Activated effector memory CD4-positive, alpha-beta T cell treated with Interleukin-2 at 50 U/mL for 16 hours (primary cell): ENCODE data around the gene ANKRD62.
"Not testable (repeated sequence)": the region's sequence is repeated elsewhere in the genome, so short reads cannot be mapped to it uniquely, and the experiment has no call there.

Experiments used
- DNase-seq: peaks from one replicate; pipeline ENCODE4 v3.0.0-alpha.2; 2020

ANKRD62 gene

DNA sequence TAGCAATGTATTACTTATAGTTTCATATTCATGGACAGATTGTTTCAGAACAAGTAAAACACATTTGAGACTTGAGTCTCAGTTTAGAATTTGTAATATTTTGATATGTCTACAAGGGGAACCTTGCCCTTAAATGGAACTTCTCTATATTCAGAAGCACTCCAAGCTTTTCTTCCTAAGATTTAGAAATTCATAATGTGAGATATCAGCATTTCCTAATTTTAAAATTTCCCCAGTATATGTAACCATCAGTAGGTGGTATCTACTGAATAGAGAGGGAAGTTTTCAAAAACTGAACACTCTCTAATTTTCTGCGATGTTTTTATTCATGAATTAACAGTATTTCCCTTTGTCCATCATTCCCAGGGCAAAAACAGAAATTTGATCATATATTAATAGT is 7.6 kb downstream of the ANKRD62 start:
- no peak for DNase-seq

DNA sequence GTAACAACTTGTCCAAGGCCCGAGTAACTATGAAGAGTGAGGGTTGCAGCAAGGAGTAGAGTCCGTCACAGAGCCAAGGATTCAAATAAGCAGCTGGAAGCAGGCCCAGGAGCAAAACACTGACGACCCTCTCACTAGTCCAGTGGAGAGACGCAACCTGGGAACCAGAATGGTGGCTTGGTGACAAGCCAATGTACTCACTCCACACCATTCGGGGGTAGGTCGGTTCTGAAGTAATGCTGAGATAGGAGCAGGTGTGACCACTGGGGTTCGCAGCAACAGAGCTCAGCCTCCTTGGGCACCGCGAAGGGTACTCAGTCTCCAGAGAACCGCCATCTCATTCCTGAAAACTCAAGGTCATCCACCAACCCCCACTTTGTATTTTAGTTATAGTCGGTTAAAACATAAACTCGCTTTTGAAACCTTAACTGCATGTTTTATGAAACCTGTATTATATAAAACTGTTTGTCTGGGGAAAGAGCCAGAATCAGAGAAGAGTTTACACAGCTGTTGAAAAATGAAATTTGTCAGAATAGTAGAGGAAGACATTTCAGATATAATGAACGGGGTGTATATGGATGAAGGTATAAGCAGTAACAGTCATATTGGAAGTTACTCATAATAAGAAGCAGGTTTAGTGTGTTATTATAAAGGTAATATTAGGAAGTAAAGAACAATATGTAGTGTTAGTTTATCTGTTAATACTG is 8.6 kb downstream of the ANKRD62 start:
- DNase-seq, result no peak

DNA sequence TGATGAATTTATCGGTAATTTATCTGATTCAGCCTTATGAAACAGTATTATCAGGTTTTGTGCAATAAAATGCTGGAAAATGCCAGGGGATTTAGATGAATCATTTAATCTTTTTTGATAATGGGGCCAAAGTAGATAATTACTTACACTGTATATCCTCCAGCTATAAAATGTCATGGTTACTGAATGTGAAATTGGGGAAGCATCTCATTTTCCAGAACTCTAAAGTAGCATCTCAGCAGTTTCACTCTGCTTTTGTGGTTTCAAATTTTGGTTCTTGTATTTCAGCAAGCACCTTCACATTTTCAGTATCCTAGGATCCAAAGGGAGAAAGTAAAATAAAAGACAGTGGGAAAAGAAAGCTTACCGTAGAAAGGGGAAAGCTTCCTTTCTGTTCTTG is 12.8 kb downstream of the ANKRD62 start:
- no peak for DNase-seq

DNA sequence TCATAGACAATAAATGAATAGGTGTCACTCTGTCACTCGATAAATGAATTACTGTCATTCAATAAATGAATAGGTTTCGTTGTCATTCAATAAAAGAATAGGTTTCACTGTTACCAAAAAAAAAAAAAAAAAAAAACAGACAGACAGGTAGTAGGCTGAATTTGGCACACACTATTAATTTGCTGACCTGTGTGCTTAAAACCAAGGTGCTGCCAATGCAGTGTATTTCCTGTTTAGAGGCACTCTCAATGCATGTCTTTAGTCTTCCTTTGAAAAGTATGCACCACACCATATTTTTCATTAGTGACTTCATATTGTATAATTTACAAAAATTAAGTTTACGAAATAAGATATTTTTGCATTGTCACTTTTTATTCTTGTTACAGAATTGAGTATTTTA is 16.2 kb downstream of the ANKRD62 start:
- DNase-seq, result no peak

DNA sequence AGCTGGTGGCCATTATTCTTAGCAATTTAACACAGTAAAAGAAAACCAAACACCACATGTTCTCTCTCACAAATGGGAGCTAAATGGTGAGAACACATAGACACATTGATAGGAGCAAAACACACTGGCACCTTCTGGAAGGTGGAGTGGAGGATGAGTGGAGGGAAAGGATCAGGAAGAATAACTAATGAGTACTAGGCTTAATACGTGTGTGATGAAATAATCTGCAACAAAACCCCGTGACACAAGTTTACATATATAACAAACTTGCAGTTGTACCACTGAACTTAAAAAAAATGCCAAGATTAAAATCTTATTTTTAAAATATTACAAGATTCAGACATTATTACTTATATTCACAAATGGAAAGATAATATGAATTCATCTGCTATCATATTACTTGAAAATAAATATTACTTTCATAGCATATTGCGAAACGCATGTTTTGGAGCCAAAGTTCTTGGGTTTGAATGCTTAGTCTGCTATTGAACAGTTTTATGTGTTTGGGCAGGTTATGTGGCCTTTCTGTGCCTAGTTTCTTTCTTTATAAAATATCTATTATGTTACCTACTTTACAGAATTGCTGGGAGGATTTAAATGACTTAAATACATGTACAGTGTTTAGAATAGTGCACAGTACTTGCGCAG is 20.5 kb downstream of the ANKRD62 start:
- no peak for DNase-seq

DNA sequence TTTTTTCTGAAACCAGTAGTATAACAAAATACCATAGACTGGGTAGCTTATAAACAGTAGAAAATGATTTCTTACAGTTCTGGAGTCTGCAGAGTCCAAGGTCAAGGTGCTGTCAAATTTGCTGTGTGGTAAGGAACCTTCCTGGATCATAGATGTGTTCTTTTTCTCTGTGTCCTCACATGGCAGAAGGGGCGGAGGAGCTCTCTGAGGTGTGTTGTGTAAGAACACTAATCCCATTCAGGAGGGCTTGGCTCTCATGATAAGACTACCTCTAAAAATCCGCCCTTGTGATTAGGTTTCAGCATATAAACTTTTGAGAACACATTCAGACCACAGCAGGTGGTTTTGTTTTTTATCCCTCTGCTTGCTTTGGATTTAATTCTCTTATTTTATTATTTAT is 25.7 kb downstream of the ANKRD62 start:
- DNase-seq, result no peak

DNA sequence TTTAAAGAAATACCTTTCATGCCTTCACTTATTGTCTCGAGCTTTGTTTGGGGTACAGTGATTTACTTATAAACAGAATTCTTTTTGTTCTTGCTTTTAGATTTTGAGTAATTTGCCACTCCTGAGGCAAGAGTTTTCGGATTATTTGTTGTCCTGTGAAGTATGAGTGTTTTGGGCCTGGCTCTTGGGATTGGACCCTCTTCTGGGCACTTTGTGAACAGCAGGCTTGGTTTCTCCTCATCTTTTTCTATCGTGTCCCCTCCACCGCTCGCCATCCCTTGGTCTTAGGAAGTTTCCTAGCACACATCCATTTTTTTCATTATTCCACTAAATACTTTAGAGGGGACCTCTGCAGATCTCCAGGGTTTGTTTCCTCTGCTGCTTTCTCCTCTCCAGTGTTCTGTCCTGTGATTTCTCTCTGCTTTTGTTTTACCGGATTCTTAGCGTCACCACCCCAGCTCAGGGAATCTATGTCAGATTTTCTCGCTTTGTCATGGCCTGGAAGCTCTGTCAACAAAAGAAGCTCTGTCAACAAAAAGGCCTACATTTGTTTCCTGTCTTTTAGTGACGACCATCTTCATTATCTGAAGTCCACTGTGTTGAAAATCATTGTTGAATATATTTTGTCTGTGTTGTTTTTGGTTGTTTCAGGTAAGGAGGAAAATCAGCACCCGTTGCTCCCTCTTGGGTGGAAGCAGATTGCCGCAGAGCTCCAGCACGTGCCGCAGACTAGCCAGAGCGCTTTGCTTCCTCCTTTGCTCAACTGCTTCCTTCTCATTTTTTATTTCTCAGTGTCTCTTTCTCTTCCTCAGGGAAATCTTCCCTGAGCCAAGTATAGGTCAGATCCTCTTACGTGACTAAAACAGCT is 27.8 kb downstream of the ANKRD62 start:
- no peak for DNase-seq

DNA sequence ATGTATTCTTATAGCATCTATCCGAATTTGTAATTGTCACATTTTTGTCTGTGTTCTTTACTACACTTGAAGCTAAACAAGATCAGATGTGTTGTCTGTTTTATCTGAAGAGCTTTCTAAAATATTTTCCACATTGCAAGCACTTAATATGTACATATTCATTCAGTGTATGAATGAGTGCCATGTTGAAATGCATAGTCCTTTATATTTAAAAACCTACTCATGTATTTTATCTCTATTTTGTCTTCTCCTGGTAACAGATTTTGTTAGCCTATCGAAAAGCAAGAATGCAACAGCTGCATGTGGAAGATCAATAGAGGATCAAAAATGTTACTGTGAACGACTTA is 28.4 kb downstream of the ANKRD62 start:
- DNase-seq, result not testable (repeated sequence)

DNA sequence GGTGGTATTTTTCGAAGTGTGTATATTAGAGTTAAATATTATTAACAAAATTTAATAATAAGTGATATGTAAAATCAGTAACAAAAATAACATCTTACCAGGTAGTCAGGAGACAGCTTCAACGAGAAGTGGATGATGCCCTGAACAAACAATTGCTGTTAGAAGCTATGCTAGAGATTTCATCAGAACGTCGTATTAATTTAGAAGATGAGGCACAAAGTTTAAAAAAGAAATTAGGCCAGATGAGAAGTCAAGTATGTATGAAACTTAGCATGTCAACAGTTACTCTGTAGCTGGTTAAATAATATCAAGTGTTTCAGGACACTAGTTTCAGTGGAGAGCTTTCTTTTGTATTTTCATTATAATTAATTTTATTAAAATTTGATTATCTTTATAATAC is 34.0 kb downstream of the ANKRD62 start:
- DNase-seq, result not testable (repeated sequence)

DNA sequence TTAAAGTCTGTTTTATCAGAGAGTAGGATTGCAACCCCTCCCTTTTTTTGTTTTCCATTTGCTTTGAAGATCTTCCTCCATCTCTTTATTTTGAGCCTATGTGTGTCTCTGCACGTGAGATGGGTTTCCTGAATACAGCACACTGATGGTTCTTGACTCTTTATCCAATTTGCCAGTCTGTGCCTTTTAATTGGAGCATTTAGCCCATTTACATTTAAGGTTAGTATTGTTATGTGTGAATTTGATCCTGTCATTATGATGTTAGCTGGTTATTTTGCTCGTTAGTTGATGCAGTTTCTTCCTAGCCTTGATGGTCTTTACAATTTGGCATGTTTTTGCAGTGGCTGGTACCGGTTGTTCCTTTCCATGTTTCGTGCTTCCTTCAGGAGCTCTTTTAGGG is 45.2 kb downstream of the ANKRD62 start:
- DNase-seq, result not testable (repeated sequence)

DNA sequence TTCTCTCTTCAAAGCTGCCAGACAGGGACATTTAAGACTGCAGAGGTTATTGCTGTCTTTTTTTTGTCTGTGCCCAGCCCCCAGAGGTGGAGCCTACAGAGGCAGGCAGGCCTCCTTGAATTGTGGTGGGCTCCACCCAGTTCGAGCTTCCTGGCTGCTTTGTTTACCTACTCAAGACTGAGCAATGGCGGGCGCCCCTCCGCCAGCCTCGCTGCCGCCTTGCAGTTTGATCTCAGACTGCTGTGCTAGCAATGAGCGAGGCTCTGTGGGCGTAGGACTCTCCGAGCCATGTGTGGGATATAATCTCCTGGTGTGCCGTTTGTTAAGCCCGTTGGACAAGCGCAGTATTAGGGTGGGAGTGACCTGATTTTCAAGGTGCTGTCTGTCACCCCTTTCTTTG is 47.2 kb downstream of the ANKRD62 start:
- not testable (repeated sequence) for DNase-seq

DNA sequence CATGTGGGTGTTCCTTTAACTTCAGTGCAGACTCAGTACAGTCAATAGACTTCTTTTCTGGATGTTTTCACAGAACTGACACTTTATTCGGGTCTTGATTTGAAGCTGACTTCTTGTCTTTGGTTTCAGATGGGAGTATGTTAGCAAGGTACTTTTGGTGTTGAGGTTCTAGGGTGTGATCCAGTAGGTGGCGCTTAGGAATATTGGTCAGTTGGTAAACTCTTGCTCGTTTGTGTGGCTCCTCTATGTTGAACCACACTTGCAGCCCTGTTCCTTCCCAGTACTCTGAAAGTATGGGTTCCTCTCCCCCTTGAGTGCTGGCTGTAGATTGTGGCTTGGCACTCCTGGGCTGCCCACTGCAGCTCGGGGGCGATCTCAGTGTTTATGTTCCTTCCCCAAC is 48.1 kb downstream of the ANKRD62 start:
- not testable (repeated sequence) for DNase-seq

DNA sequence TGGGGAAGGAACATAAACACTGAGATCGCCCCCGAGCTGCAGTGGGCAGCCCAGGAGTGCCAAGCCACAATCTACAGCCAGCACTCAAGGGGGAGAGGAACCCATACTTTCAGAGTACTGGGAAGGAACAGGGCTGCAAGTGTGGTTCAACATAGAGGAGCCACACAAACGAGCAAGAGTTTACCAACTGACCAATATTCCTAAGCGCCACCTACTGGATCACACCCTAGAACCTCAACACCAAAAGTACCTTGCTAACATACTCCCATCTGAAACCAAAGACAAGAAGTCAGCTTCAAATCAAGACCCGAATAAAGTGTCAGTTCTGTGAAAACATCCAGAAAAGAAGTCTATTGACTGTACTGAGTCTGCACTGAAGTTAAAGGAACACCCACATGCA is 55.8 kb downstream of the ANKRD62 start:
- not testable (repeated sequence) for DNase-seq

DNA sequence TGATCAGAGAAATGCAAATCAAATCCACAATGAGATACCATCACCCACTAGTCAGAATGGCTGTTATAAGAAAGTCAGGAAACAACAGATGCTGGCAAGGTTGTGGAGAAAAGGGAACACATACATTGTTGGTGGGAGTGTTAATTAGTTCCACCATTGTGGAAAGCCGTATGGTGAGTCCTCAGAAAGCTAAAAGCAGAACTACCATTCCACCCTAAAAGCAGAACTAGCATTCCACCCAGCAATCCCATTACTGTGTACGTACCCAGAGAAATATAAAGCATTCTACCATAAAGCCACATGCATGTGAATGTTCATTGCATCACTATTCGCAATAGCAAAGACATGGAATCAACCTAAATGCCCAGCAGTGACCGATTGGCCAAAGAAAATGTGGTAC is 60.7 kb downstream of the ANKRD62 start:
- no peak for DNase-seq

DNA sequence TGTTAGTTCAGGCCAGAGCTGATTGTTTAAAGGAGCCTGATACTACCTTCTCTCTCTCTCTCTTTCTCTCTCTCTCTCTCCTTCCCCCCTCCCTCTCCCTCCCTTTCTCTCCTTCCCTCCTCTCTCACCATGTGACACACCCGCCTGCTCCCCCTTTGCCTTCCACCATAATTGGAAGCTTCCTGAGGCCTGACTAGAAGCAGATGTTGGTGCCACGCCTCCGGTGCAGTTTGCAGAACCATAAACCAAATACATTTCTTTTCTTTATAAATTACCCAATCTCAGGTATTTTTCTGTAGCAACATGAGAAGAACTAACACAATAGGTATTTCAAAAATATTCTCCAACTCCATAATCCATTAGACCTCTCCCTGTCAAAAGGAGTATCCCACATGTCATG is 62.4 kb downstream of the ANKRD62 start:
- no peak for DNase-seq

DNA sequence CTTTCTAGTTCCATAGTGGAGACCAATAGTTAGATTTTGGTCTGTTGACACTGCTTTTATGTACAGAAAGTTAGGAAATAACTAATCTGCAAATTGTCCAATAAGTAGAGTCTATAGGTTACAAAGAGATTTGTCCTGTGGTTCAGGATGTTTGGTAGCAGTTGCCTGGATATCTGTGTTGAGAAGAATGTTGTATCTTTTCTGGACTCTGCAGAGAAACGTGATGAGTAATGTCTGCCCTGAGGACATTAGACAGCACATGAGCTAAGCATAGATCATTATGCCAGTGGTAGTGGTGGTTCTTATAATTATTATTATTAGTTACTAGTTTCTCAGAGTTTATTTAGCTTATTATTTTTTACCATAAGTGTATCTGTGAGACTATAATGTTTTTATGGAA is 65.8 kb downstream of the ANKRD62 start:
- DNase-seq, result no peak

DNA sequence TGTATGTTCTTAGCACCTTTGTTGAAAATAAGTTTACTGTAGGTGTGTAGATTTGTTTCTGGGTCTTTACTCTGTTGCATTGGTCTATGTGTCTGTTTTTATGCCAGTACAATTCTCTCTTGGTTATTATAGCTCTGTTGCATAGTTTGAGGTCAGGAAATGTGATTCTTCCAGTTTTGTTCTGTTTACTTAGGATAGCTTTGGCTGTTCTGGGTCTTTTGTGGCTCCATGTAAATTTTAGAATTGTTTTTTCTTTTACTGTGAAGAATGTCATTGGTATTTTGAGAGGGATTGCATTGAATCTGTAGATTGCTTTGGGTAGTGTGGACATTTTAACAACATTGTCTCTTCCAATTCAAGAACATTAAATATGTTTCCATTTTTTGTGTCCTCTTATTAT is 69.1 kb downstream of the ANKRD62 start:
- DNase-seq, result no peak

DNA sequence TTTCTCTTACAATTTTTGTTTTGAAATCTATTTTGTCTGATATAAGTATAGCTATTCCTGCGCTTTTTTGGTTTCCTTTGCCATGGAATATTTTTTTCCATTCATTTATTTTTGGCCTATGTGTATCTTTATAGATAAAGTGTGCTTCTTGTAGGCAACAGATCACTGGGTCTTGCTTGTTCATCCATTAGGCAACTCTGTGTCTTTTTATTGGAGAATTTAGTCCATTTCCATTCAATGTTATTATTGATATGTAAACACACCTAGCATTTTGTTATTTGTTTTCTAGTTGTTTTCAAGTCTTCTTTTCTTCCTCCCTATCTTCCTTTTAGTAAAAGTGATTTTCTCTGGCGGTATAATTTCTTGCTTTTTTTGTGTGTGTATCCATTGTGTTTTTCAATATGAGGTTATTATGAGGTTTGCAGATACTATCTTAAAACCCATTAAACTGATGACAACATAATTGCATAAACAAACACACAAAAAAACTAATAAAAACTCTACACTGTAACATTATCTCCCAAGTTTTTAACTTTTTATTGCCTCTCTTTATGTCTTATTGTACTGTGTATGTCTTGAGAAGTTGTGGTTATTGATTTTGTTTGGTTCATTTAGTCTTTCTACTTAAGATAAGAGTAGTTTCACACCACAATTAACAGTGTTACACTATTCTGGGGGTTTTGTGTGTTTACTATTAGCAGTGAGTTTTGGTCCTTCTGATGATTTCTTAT is 71.6 kb downstream of the ANKRD62 start:
- DNase-seq, result no peak
